Stomach (tissue), 4 donors: ENCODE measurements around the gene FAM131A.

ENCODE experiments used
- EP300 ChIP-seq: sonication (generic); formaldehyde crosslinking; IDR thresholded peaks from one replicate; pipeline ENCODE4 v1.6.1; 2017; ENCODE audit warnings: antibody characterized with exemption
- POLR2A ChIP-seq, 4 donors: fragments of 450-650 bp; IDR thresholded peaks; one replicate each; pipeline ENCODE4 v1.6.1; 2016; ENCODE audit warnings: antibody characterized with exemption in 4 of 4, control low read depth in 2 of 4, mild to moderate bottlenecking in 1 of 4, moderate library complexity in 1 of 4
- POLR2AphosphoS5 ChIP-seq, 3 donors: sonication (generic); formaldehyde crosslinking; IDR thresholded peaks; one replicate each; pipeline ENCODE4 v1.6.1; 2016; ENCODE audit warnings: antibody characterized with exemption in 3 of 3

- TF ChIP-seq EP300 (no peak), POLR2AphosphoS5 (IDR thresholded peaks at IDR 0.05) (no peak), POLR2A (IDR thresholded peaks at IDR 0.05) (no peak)
Measured at GRCh38 chr3:184321666-184322065, 15.7 kb upstream of the FAM131A start.
